DOHH2 (cell line): Measurements from ENCODE around the gene TRPM2.

Experiments
- H3F3A ChIP-seq: fragments of 200-600 bp; sonication (generic), shearing (Covaris generic); 2 replicates; pipeline ENCODE4 v1.6.0; 2016; ENCODE audit warnings: antibody characterized with exemption, mild to moderate bottlenecking; ENCODE audit not compliant: control insufficient read depth, insufficient read depth
- H3K27ac ChIP-seq: fragments of 200-600 bp; sonication (generic); 2 replicates; pipeline ENCODE4 v1.5.1; 2014; ENCODE audit warnings: low read depth, mild to moderate bottlenecking, low read length, moderate library complexity
- H3K27me3 ChIP-seq: fragments of 200-600 bp; sonication (generic); 2 replicates; pipeline ENCODE4 v1.6.1; 2014; ENCODE audit warnings: mild to moderate bottlenecking, low read length, mixed read lengths; ENCODE audit not compliant: control insufficient read depth
- H3K36me3 ChIP-seq: fragments of 200-600 bp; sonication (generic); 2 replicates; pipeline ENCODE4 v1.6.1; 2014; ENCODE audit warnings: mild to moderate bottlenecking, low read length, moderate library complexity, mixed read lengths; ENCODE audit not compliant: control insufficient read depth
- H3K4me1 ChIP-seq: fragments of 200-600 bp; sonication (generic); 2 replicates; pipeline ENCODE4 v1.6.1; 2014; ENCODE audit warnings: mild to moderate bottlenecking, low read length, mixed read lengths; ENCODE audit not compliant: control insufficient read depth
- H3K4me2 ChIP-seq: fragments of 200-600 bp; sonication (generic); 2 replicates; pipeline ENCODE4 v1.6.0; 2014; ENCODE audit warnings: mild to moderate bottlenecking, low read length, moderate library complexity
- H3K4me3 ChIP-seq: fragments of 200-600 bp; sonication (generic); 2 replicates; pipeline ENCODE4 v1.5.1; 2014; ENCODE audit warnings: mild to moderate bottlenecking, low read length, mixed read lengths
- H3K79me2 ChIP-seq: fragments of 200-600 bp; sonication (generic); 2 replicates; pipeline ENCODE4 v1.6.1; 2014; ENCODE audit warnings: mild to moderate bottlenecking, low read length, mixed read lengths; ENCODE audit not compliant: control insufficient read depth
- H3K9me2 ChIP-seq: fragments of 200-600 bp; sonication (generic); replicated peaks from 2 replicates; pipeline ENCODE4 v1.6.1; 2014; ENCODE audit warnings: mild to moderate bottlenecking, low read length, mixed read lengths; ENCODE audit not compliant: control insufficient read depth
- H3K9me3 ChIP-seq: fragments of 200-600 bp; sonication (generic); 2 replicates; pipeline ENCODE4 v1.6.1; 2014; ENCODE audit warnings: antibody characterized with exemption, low read length, mixed read lengths; ENCODE audit not compliant: control insufficient read depth, insufficient read depth
- H4K20me1 ChIP-seq: fragments of 200-600 bp; sonication (generic); 2 replicates; pipeline ENCODE4 v1.6.0; 2014; ENCODE audit warnings: low read depth, mild to moderate bottlenecking, antibody characterized with exemption, low read length, moderate library complexity; ENCODE audit not compliant: control insufficient read depth, insufficient read depth
- CTCF ChIP-seq: fragments of 200-600 bp; sonication (generic); IDR thresholded peaks from one replicate; pipeline ENCODE4 v1.5.1; 2014; ENCODE audit warnings: antibody characterized with exemption, mild to moderate bottlenecking, low read depth, low read length; ENCODE audit not compliant: poor library complexity, severe bottlenecking
- EZH2phosphoT487 ChIP-seq: fragments of 200-600 bp; sonication (generic); IDR thresholded peaks from 2 replicates; pipeline ENCODE4 v1.6.1; 2017; ENCODE audit warnings: borderline replicate concordance, mild to moderate bottlenecking, antibody characterized with exemption, low read length, moderate library complexity, mixed read lengths

TRPM2 gene

DNA sequence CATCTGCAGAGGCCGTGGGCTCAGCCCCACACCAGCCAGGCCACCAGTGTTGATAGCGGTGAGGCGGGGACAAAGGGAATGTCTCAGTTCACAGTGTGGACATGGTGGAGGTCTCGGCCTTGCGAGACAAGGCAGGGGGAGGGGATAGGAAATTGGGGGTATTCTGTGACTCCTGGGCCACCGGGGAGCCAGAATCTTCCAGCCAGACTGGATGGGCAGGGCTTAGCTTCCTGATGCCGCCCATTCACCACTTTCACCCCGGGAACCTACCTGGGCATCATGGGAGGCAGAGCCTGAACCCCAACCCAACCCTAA, 107.0 kb downstream of the TRPM2 start:
- Histone ChIP-seq H3F3A (no peaks in the 10 kb centered on the region), H3K4me3 (no peak overlapping the region), H3K79me2 (no peaks in the 10 kb centered on the region), H3K9me3 (no peaks in the 10 kb centered on the region), H3K27ac (no peak overlapping the region), H3K36me3 (no peaks in the 10 kb centered on the region), H3K27me3 (no peaks in the 10 kb centered on the region), H3K4me1 (no peaks in the 10 kb centered on the region), H3K4me2 (no peak overlapping the region), H3K9me2 (no peaks in the 10 kb centered on the region), H4K20me1 (no peaks in the 10 kb centered on the region)
- TF ChIP-seq CTCF = no peak
- no peak for TF ChIP-seq EZH2phosphoT487

- H3K27ac ChIP-seq = no peak overlapping the region
- no peaks in the 10 kb centered on the region for H4K20me1 ChIP-seq
- H3K9me3 ChIP-seq = no peaks in the 10 kb centered on the region
- no peak overlapping the region for H3K4me3 ChIP-seq
- H3K79me2 ChIP-seq = no peaks in the 10 kb centered on the region
- H3K4me2 ChIP-seq = no peak overlapping the region
- no peaks in the 10 kb centered on the region for H3K27me3 ChIP-seq
- H3K4me1 ChIP-seq = no peaks in the 10 kb centered on the region
- TF ChIP-seq EZH2phosphoT487 = no peak
- no peak for TF ChIP-seq CTCF
- no peaks in the 10 kb centered on the region for H3K36me3 ChIP-seq
- no peaks in the 10 kb centered on the region for H3F3A ChIP-seq
- H3K9me2 ChIP-seq = no peaks in the 10 kb centered on the region
Measured at GRCh38 chr21:44461005-44461404, 107.6 kb downstream of the TRPM2 start.

DNA sequence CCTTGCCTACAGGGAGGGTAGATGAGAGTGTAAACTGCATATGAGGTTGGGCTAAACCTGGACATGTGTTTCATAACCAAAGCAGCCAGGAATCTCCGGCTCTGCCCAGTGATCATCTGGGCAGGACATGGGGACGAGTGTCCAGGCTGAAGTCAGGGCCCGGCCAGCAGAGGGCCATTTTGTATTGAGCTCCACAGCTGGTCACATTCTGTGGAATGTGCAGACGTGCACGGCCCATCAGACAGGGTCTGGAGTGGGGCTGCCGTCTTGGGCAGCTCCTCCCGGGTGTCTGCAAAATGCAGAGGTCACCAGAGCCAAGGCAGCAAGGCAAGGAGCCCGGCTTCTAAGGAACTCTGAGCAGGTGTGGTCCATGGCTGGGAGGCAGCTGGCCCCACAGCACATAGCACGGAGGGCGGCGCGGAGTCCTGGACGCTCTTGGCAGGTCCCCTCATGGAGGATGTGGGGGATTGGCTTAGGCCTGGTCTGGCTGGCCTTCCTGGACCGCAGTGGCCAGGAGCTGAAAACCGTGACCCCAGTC, 108.1 kb downstream of the TRPM2 start:
- H3K4me3 ChIP-seq = no peak overlapping the region
- H3K36me3 ChIP-seq = no peaks in the 10 kb centered on the region
- H3K9me3 ChIP-seq = no peaks in the 10 kb centered on the region
- H3K4me2 ChIP-seq = no peak overlapping the region
- no peaks in the 10 kb centered on the region for H3K4me1 ChIP-seq
- no peaks in the 10 kb centered on the region for H3K9me2 ChIP-seq
- no peaks in the 10 kb centered on the region for H3F3A ChIP-seq
- no peaks in the 10 kb centered on the region for H4K20me1 ChIP-seq
- TF ChIP-seq EZH2phosphoT487 (no peak), CTCF (no peak)
- no peak overlapping the region for H3K27ac ChIP-seq
- no peaks in the 10 kb centered on the region for H3K79me2 ChIP-seq
- H3K27me3 ChIP-seq = no peaks in the 10 kb centered on the region
